GM19438 (cell line): ENCODE data around the gene SLX4IP.

Source experiments
- ATAC-seq: cut with Tn5 transposase; IDR thresholded peaks from one replicate; pipeline ENCODE4 v1.9.1; 2021; ENCODE audit warnings: low read depth; ENCODE audit not compliant: unreplicated experiment

SLX4IP gene

DNA sequence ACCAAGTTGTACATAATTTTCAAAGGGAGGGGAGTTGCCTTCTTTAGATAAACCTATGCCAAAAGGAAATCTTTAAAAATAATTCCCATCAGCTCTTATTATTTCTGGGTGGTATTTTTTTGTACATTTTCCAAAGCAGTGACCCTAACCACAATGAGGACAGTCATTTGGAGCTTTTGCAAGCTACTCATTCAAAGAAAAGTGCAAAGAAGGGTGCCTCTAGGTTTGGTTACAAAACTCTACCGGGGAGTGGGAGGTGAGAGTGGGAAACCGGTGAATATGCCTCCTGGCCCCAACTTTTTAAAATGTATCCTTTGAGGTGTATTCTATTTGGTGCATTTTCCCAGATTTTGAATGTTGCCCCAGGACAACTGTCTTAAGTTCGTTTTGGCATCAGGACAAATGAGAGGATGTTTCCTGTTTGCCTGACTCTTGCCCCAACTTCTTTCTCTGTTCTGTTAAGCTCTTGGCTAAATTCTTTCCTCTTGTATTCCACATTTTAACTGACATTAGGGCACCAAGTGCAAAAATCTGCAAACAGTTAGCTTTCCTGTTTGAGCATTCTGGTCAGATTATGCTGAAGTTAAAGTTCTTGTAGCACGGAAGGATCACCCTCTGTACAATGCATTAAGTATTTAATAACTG lies 78.9 kb downstream of the SLX4IP start:
- ATAC-seq = no peak

DNA sequence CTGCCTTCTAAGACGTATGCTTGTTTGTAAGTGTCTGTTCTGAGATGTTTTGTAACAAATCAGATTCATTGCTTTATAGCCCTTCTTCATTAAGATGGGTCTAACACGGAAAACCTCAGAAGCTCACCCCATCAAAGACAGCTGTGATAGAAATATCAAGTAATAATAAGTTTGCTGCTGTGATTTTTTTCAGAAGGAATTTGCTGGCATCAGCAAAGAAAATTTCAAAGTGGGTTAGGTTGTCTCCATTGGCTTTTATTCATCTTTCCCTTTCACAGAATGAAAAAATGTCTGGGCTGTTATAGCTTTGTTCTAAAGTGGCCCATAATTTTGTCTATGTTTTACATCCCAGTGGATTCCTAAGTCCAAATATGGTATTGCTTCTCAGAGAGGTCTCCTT lies 81.4 kb downstream of the SLX4IP start:
- ATAC-seq = no peak

DNA sequence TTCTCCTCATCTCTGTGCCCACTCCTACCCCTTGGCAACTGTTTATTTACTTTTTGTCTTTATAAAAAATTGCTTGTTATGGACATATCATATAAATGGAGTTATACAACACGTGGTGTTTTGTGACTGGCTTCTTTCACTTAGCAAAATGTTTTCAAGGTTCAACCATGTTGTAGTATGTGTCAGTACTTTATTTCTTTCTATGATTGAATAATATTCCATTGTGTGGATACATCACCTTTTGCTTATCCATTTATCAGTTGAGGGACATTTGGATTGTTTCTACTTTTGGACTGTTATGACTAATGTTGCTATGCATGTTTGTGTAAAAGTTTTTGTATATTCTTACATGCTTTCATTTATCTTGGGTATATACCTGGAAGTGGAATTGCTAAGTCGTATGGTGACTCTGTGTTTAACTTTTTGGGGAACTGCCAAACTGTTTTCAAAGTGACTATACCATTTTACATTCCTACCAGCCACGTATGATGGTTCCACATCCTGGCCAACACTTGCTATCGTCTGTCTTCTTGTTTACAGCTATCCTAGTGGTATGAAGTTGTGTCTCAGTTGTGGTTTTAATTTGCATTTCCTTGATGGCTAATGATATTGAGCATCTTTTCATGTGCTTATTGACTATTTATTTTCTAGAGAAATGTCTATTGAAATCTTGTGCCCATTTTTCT lies 84.4 kb downstream of the SLX4IP start:
- no peak for ATAC-seq

DNA sequence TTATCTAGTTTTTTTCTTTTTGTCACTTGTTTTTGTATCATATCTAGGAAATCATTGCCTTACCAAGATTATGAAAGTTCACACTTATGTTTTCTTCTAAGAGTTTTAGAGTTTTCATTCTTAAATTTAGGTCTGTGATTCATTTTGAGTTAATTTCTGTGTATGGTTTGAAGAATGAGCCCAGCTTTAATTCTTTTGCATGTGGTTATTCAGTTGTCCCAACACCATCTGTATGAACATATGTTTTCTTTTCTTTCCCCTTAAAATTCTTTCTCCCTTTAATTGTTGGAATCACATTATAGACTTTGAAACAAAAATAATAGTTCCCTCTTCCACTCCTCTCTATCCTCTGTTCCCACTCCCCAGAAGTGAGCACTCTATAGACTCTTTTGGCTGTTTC lies 85.4 kb downstream of the SLX4IP start:
- no peak for ATAC-seq

DNA sequence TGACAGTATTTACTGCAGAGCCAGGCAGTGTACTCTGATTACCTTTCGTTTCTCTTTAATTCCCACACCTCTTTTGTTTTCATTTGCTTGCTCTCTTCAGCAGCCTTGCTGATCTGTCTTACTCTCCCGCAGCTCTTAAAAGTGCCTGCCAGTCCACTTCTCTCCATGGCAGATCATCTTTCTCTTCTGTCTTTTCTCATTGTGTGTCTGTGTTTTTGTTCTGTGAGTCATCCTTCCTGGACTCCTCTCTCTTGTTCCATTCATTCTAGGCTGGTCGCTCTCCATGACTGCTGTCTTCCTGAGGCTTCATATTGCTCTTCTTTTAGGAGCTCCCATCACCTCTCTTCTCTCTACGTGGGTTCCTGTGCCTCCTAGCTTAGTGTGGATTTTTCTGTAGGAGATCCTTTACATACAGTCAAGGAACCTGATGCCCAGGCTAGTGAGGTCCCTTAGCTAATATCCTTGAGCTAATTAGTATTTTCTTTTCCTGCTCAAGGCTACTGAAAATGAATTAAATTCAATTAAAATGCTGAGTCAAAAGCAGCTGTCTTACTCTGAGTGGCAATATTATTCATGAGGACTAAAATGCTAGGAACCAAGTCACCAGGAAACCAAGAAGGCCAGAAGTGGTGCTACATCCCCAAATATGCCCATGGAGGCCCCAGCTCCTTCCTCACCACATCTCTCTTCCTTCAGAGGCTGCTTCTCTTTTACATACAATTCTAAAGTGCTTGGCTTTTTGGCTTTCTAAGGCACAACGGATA lies 86.1 kb downstream of the SLX4IP start:
- ATAC-seq = no peak

DNA sequence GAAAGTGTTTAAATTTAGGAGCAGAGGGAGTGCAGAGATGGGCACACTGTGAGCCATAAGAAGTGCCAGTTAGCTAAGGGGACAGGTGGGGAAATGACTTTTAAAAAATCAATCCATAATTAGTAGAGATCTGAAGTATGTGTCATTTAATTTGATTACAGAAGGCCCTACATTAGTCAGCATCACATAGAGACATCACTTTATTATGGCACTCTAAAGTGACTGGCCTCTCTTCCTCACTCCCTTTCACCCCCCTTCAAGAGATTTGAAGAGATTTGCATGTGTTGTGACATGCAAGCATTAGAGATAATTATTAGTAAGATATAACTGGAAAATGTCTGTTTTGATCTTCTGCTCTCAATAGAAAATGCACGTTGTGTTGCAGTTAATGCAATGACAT lies 86.7 kb downstream of the SLX4IP start:
- ATAC-seq = no peak

DNA sequence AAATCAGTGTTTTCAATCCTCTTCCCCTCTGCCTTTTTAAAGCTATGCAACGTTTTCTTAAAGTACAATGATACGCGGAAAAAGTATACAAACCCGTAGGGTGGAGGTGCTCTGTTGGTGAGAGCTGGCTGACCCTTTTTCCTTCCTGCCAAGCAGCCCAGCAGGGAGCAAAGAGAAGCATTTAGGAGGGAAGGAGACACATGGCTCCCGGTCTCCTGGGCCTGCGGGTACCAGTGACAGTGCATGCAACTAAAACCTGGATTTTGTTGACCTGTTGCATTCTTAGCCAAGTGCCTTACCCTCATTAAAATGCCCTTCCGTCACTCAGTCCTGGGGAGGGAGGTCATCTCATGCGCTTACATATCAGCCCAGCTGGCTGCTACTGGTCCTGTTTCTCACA lies 87.2 kb downstream of the SLX4IP start:
- no peak for ATAC-seq

DNA sequence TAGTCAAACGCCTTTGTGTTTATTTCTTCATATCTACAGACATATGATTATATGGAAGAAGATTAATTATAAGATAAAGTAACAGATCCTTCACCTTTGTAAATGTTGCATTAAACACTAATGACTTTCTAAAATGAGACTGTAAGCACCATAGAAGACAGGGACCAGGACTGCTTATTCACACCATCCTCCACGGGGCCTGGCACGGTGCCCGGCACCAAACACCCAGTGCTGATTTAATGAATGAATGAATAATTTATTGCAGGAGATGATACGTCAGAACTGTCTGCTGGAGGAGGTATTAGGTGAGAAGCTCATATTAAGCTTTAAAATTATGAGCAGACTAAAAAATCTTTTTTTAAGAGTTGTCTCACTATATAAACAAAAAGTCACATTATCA lies 88.3 kb downstream of the SLX4IP start:
- ATAC-seq = no peak

DNA sequence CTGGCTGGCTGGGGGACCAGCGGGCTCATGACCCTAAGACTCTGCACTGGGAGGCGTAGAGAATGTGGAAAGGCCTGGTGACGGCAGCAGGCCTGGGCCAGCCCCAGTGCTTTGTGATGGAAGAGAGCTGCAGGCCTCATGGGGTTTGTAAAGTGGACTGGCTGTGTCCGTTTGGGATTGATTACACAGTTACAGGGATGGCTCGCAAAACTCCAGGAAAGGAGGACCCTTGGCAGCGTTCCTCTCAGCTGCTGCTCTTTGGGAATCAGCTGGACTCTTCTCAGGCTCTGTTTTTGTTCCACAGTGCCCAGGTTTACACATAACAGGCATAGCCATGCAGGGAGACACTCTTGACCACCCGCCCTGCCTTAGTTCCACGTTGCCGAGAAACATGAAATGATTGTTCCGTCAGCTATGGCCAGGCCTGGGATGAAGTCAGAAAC lies 89.0 kb downstream of the SLX4IP start:
- ATAC-seq = no peak

DNA sequence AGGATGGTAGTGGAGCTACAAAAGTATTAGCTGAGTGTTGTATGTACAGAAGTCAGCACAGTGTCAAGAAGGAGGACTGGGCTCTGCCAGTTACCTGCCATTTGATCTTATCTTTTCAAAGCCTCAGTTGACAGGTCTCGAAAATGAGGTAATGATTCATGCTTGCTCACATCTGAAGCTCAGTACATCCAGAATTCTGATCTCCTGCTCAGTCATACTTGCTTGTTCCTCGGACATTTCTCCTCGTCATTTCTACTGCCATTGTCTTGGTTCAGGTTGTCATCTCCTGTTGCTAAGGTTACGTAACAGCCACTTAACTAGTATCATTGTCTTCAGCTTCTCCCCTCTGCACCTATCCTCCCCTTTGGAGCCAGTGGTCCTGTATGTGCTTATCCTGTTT lies 89.5 kb downstream of the SLX4IP start:
- ATAC-seq = no peak

DNA sequence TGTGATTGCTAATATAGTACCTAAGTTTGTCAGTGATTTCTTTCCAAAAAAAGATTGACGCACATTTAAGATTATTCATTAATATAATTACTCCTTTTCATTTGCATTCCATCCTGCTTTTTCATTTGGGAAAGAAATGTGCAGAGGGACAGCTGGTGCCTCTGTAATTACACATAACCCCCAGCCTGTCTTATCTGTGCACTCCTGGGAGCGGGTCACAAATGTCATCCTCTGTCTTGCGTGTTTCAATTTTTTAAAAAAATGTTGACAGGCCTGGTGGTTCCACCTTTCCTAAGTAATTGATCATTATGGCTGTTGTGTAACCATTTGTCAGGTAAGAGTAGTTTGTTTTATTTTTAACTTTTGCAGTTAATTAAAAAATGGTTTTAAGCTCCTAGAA lies 92.7 kb downstream of the SLX4IP start:
- no peak for ATAC-seq

DNA sequence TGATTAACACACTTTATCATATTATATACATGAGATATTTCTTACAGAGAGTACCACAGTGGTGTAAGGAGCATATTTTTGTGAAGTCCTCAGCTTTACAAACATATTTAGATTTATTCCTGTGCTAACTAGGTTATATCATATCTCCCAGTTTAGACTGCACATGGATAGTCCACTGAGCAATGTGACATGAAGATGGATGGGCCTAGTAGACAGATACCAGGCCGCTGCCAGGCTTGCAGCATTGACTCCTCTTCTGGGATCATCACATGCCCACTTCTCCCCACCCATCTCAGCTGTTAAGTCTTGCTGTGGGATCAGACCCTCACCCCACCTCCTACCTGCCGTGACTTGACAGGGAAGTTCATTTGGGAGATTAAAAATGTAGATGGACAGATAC lies 95.8 kb downstream of the SLX4IP start:
- no peak for ATAC-seq

DNA sequence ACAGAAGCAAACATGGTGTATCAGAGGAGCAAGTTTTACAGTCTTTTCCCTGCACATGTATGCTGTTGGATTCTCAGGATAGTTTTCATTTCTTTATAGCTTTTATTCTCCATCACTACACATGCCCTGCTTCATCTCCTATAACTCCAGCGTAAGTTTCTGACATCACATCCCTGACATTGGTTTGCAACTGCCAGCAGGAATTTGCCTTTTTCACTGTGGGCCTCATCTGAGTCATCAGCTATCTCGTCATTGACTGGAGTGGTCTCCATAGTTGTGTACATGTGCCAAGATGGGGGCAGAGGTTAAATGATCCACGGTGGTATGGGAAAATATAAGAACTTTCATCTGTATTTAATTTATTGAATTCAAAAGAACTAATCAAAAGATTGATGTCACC lies 96.7 kb downstream of the SLX4IP start:
- no peak for ATAC-seq

DNA sequence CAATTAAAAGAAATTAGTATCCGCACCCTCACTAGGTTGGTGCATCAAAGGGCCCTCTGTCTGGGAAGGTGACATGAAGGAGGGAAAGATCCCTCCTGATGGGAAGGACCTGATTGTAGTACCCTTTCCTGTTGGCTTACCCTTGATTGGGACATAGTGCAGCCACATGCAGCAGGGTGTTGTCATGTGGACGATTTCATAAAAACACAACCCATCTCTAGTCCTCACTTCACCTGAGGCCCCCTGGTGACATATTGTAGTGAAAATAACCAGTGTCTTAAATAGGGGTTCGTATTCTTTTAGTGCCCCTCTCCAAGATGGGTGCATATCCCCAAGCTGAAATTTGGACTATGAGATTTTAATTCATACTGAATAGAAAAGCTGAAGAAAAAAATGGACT lies 97.3 kb downstream of the SLX4IP start:
- ATAC-seq = no peak

DNA sequence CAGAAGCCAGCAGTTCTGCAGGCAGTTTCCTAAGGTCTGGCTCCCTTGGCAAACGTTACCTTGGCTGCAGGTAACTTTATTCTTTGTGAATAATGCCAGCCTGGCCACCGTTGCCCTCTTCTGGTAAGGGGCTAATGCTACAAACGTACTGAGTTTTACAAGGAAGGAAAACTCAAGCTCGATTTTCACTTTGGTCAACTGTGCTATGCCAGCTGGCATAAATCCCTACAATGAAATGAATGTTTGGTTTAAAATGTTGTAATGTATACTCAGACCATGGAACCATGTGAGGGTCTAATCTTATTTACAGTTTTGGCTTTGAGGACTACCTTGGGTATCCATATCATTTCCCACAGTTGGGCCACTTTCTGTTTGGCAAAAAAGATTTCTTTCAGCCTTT lies 101.4 kb downstream of the SLX4IP start:
- ATAC-seq = no peak

DNA sequence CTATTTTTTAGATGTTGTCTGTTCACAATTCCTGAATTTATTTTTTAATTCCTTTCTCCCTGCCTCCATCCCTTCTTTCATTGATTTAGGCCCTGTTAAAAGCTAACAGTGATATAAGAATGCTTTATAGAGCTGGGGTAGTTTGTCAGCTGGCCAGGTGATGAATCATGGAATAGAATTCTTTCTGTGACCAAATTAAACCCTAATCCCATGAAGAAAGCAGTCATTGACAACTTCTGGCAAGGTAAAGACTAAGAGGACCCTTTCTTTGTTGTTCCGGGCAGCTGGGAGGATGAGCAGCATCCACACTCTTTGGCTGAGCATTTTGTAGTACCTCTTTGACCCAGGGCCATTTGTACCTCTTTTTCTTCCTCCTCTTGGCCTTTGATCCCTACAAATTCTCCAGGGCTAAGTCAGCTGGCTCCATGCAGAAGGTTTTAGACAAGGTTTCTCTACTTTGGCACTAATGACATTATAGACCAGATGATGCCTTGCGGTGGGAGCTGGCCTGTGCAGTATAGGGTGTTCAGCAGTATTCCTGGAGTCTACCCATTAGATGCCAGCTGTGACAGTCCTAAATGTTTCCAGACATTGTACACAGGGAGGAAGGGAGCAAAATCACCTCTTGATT lies 102.9 kb downstream of the SLX4IP start:
- ATAC-seq = no peak

DNA sequence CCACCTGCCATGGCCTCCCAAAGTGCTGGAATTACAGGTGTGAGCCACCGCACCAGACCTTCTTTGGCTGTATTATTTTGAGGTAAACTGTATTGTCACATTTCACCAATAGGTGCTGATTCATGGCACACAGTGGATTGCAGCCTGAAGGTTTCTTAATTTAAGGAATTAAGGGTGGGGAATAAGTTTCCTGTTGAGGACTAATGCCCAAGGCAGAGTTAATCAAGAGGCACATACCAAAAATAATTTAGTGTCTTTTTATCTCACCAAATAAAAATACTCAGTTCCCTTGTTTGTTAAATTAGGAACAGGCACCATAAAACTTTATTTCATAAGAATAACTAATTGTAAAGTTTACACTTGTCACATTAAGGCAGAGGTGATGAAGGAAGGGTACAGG lies 103.7 kb downstream of the SLX4IP start:
- ATAC-seq = no peak

DNA sequence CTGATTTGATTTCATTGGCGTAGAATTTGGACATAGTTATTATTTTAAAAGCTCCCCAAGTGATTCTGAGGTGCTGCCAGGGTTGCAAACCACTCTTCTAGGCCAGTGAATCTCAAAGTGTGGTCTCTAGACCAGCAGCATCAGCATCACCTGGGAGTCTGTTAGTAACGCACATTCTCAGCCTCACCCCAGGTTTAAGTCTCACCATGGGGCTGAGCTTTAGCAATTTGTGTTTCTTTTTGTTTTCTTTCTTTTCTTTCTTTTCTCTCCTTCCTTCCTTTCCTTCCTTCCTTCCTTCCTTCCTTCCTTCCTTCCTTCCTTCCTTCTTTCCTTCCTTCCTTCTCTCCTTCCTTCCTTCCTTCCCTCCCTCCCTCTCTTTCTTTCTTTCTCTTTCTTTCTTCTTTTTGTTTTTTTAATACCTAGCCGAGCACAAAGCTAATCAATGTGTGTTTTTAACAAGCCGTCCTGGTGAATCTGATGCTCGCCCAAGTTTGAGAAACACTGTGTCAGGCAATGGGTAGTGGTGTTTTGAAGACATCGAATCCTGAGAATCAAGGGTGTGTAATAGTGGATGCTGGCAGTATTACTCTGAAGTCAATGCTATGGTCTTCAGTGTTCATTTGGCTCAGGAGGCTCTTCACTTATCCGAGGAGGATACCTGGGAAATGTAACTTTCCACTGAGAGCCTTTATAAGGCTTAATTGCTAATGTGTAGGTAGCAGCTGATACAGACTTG lies 104.9 kb downstream of the SLX4IP start:
- ATAC-seq = no peak

DNA sequence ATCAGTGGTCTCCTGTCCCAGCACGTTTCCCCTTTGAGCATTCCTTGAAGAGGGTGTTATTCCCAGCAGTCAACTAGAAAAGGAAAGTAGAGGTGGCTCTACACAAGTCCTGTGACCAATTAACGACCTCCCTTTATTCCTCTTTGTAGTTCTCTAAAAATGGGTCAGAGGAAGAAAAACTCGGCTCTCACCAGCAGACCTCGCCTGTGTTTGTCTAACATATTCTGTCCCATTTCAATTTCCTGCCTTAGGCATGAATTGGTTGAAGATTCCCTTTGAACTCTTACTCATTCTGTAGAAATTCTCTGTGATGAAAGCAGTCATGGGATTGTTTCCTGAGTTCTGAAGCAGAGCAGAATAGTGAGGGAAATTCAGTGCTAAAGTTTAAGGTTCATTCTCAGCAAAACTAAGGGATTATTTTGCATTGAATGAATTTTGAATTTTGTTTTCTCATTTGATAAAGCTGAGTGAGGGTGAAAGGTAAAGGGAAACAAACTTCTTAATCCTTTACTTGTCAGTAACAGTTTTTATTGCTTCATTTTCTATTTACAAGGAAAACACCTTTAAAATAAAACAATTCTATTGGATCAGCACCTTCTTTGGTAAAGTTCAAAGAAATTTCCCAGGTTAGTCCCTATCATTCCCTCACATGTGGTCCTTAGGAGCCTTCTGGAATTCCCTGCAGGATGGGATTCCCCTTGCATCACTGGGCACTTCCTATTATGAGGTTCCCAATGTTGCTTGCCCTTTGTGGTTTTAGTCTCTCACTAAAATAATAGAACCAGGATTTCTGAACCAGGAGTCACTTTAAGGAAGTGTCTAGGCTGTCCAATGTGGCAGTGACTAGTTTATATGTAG lies 105.8 kb downstream of the SLX4IP start:
- no peak for ATAC-seq
